Gastroesophageal sphincter (tissue), 3 donors: Measurements from ENCODE around the gene CT45A5.

Source experiments
- CTCF ChIP-seq, 4 experiments: fragments of 200-600 bp in 2 of 4; fragments of 450-650 bp in 2 of 4; sonication (generic) in 1 of 4; IDR thresholded peaks; one replicate each; pipeline ENCODE4 v1.5.1; 2017 to 2019; ENCODE audit warnings: antibody characterized with exemption in 4 of 4, mild to moderate bottlenecking in 2 of 4, moderate library complexity in 2 of 4
- EP300 ChIP-seq: sonication (generic); formaldehyde crosslinking; IDR thresholded peaks from one replicate; pipeline ENCODE4 v1.6.1; 2017; ENCODE audit warnings: antibody characterized with exemption, mild to moderate bottlenecking
- POLR2A ChIP-seq, 2 donors: fragments of 450-650 bp; IDR thresholded peaks; one replicate each; pipeline ENCODE4 v1.6.1; 2017; ENCODE audit warnings: antibody characterized with exemption in 2 of 2, mild to moderate bottlenecking in 2 of 2, moderate library complexity in 1 of 2

DNA sequence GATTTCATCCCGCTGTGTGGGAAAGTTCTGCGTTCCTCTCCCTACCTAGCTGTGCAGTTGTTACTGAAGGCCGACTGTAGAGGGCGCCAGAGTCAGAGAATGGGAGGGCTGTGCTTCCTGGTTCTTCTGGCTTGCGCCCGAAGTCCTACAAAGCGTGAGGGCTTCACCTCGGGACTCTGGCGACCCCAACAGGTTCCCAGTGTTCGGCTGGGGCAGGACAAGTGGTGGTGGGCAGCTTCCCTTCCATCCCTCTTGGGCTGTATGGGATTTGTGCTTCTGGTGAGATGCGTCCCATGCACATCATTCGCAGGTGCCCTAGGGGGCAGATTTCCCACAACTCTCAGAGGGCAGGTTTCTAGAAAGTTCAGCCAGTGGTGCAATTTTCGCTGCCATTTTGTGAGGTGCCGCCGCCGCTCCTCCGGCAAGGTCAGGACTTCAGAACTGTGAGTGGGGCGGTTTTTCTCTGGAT is 44.6 kb downstream of the CT45A5 start:
- TF ChIP-seq CTCF (IDR thresholded peaks at IDR 0.05) (peak in 1 of 4 experiments; percentile 26), EP300 (no peak), POLR2A (IDR thresholded peaks at IDR 0.05) (no peak)
